ENCODE data around the gene SYT2. TPM values are rescaled to one million over a fixed set of nuclear protein-coding genes. Genes with fewer than 3 reads are reported as not detected.

Gene SYT2
- total and polyA plus RNA-seq, 7 donors, result 0.10 to 0.16 TPM; not detected in 5

- Histone ChIP-seq H3K27me3 (no peaks in the 10 kb centered on the region), H3K4me3 (no peak overlapping the region), H3K4me1 (peaks cover 0 to 100% (median 98%) of the 10 kb centered on the region in 4 donors), H3K27ac (peak overlapping the region; percentile 78 to 94 (median 85)), H3K9me3 (no peaks in the 10 kb centered on the region), H3K36me3 (peaks cover 16 to 80% (median 46%) of the 10 kb centered on the region in 4 donors)
- intact Hi-C loops (cut with DNase I), result loop anchor here (2.0 to 5.0 kb wide), 2 partner anchors 35 to 71 kb away; no protein-coding TSS in a partner anchor
- DNase-seq, result no peak
- TF ChIP-seq, protein P1, sequence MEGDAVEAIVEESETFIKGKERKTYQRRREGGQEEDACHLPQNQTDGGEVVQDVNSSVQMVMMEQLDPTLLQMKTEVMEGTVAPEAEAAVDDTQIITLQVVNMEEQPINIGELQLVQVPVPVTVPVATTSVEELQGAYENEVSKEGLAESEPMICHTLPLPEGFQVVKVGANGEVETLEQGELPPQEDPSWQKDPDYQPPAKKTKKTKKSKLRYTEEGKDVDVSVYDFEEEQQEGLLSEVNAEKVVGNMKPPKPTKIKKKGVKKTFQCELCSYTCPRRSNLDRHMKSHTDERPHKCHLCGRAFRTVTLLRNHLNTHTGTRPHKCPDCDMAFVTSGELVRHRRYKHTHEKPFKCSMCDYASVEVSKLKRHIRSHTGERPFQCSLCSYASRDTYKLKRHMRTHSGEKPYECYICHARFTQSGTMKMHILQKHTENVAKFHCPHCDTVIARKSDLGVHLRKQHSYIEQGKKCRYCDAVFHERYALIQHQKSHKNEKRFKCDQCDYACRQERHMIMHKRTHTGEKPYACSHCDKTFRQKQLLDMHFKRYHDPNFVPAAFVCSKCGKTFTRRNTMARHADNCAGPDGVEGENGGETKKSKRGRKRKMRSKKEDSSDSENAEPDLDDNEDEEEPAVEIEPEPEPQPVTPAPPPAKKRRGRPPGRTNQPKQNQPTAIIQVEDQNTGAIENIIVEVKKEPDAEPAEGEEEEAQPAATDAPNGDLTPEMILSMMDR (IDR thresholded peaks at IDR 0.05), result peak; percentile 25 to 70 (median 64)
- TF ChIP-seq POLR2AphosphoS5 (IDR thresholded peaks at IDR 0.05) (no peak), EP300 (IDR thresholded peaks at IDR 0.05) (no peak)
- WGBS, 2 donors, result 64 to 66% methylated on average over 3 of the region's 3 CpGs
Observed at GRCh38 chr1:202571719-202572339, 138.4 kb downstream of the SYT2 start.

GRCh38 chr1:202569393-202570322 lies 140.6 kb downstream of the SYT2 start:
- intact Hi-C loops (cut with DNase I), result loop anchor here (5.0 kb wide), 1 partner anchor 32 kb away; no protein-coding TSS in a partner anchor
- Histone ChIP-seq H3K36me3 (peaks cover 11 to 83% (median 51%) of the 10 kb centered on the region in 4 donors), H3K4me1 (peaks cover 0 to 100% (median 98%) of the 10 kb centered on the region in 4 donors), H3K4me3 (no peak overlapping the region), H3K27me3 (no peaks in the 10 kb centered on the region), H3K9me3 (no peaks in the 10 kb centered on the region), H3K27ac (peak overlapping the region; percentile 78 to 94 (median 85))
- DNase-seq, result no peak
- TF ChIP-seq POLR2AphosphoS5 (IDR thresholded peaks at IDR 0.05), result no peak
- no peak for TF ChIP-seq EP300 (IDR thresholded peaks at IDR 0.05)
- no peak for TF ChIP-seq POLR2A (IDR thresholded peaks at IDR 0.05)
- TF ChIP-seq, protein P1 (IDR thresholded peaks at IDR 0.05), result no peak

GRCh38 chr1:202568826-202569225 lies 141.4 kb downstream of the SYT2 start:
- no peaks in the 10 kb centered on the region for H3K9me3 ChIP-seq
- TF ChIP-seq, protein P1 (IDR thresholded peaks at IDR 0.05), result no peak
- TF ChIP-seq POLR2A (IDR thresholded peaks at IDR 0.05) (no peak), POLR2AphosphoS5 (IDR thresholded peaks at IDR 0.05) (no peak), EP300 (IDR thresholded peaks at IDR 0.05) (no peak)
- intact Hi-C loops (cut with DNase I), result no loop called here
- WGBS, 2 donors, result 88 to 90% methylated on average over 4 of the region's 4 CpGs
- peaks cover 15 to 84% (median 54%) of the 10 kb centered on the region in 4 donors for H3K36me3 ChIP-seq
- no peaks in the 10 kb centered on the region for H3K27me3 ChIP-seq
- peak overlapping the region; percentile 78 to 94 (median 85) for H3K27ac ChIP-seq
- peaks cover 0 to 100% (median 98%) of the 10 kb centered on the region in 4 donors for H3K4me1 ChIP-seq
- DNase-seq, result no peak
- H3K4me3 ChIP-seq, result no peak overlapping the region

- Histone ChIP-seq H3K27me3 (no peaks in the 10 kb centered on the region), H3K4me1 (peaks cover 0 to 100% (median 98%) of the 10 kb centered on the region in 4 donors), H3K9me3 (no peaks in the 10 kb centered on the region), H3K4me3 (no peak overlapping the region), H3K36me3 (peaks cover 15 to 86% (median 52%) of the 10 kb centered on the region in 4 donors), H3K27ac (peak overlapping the region; percentile 78 to 94 (median 85))
- DNase-seq, result no peak
- 81 to 84% methylated on average over 2 of the region's 2 CpGs for WGBS, 2 donors
- intact Hi-C loops (cut with DNase I), result no loop called here
- TF ChIP-seq, protein P1 (IDR thresholded peaks at IDR 0.05), result no peak
- TF ChIP-seq POLR2A (IDR thresholded peaks at IDR 0.05), result no peak
- TF ChIP-seq EP300 (IDR thresholded peaks at IDR 0.05), result no peak
- no peak for TF ChIP-seq POLR2AphosphoS5 (IDR thresholded peaks at IDR 0.05)
Observed at GRCh38 chr1:202568410-202568809, 141.8 kb downstream of the SYT2 start.
